Naive B cell (primary cell): ENCODE measurements around the gene TLR7. TPM values are rescaled to one million over a fixed set of nuclear protein-coding genes. Genes with fewer than 3 reads are reported as not detected.

Source experiments
- ATAC-seq, 2 donors: fragments of 150-1000 bp; cut with Tn5 transposase; 2 replicates each; pipeline ENCODE4 v1.10.0; 2021; ENCODE audit warnings: low read depth in 2 of 2, mild to moderate bottlenecking in 2 of 2, moderate library complexity in 2 of 2
- DNase-seq: peaks from one replicate; pipeline ENCODE4 v3.0.0; 2022
- H3K27ac Mint-ChIP-seq, 6 donors: one replicate each; pipeline ENCODE4 v1.8.0; 2020 to 2022; ENCODE audit warnings: mild to moderate bottlenecking in 6 of 6, mixed read lengths in 6 of 6, moderate library complexity in 5 of 6, inconsistent platforms in 2 of 6
- H3K27me3 Mint-ChIP-seq, 3 donors: one replicate each; pipeline ENCODE4 v1.8.0; 2021 to 2022; ENCODE audit warnings: mixed read lengths in 3 of 3, mild to moderate bottlenecking in 1 of 3
- H3K36me3 Mint-ChIP-seq, 2 donors: one replicate each; pipeline ENCODE4 v1.8.0; 2020 to 2022; ENCODE audit warnings: mixed read lengths in 2 of 2, inconsistent platforms in 1 of 2, mild to moderate bottlenecking in 1 of 2
- H3K4me1 Mint-ChIP-seq, 3 donors: one replicate each; pipeline ENCODE4 v1.8.0; 2020 to 2022; ENCODE audit warnings: mixed read lengths in 3 of 3, inconsistent platforms in 1 of 3, mild to moderate bottlenecking in 1 of 3, moderate library complexity in 1 of 3
- H3K4me3 Mint-ChIP-seq, 8 donors: one replicate each; pipeline ENCODE4 v1.8.0; 2020 to 2022; ENCODE audit warnings: mild to moderate bottlenecking in 8 of 8, mixed read lengths in 8 of 8, moderate library complexity in 8 of 8, inconsistent platforms in 2 of 8
- H3K9me3 Mint-ChIP-seq, 7 donors: one replicate each; pipeline ENCODE4 v1.8.0; 2020 to 2022; ENCODE audit warnings: mixed read lengths in 7 of 7, mild to moderate bottlenecking in 5 of 7, inconsistent platforms in 2 of 7, moderate library complexity in 1 of 7
- polyA plus RNA-seq, 6 donors: library from polyadenylated mRNA; unstranded; fragments of 300-500 nt; fragmentation: Illumina TruSeq; gene quantifications; one replicate each; pipeline ENCODE4 v1.2.3, GENCODE V29; 2021; ENCODE audit warnings: low read depth in 6 of 6

TLR7 gene
- polyA plus RNA-seq, 6 donors from 2014 or later: 7.4 to 50.2 (median 30.3) TPM

DNA sequence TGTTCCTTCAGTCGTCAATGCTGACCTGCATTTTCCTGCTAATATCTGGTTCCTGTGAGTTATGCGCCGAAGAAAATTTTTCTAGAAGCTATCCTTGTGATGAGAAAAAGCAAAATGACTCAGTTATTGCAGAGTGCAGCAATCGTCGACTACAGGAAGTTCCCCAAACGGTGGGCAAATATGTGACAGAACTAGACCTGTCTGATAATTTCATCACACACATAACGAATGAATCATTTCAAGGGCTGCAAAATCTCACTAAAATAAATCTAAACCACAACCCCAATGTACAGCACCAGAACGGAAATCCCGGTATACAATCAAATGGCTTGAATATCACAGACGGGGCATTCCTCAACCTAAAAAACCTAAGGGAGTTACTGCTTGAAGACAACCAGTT is 52.2 kb downstream of the TLR7 start:
- ATAC-seq: no peak
- DNase-seq: no peak
- Mint-ChIP-seq H3K27ac (no peak overlapping the region), H3K9me3 (peaks cover 0 to 15% (median 1%) of the 10 kb centered on the region in 7 donors), H3K27me3 (peaks cover 0 to 40% (median 5%) of the 10 kb centered on the region in 3 donors), H3K4me1 (peaks cover 0 to 4% (median 0%) of the 10 kb centered on the region in 3 donors), H3K36me3 (no peaks in the 10 kb centered on the region), H3K4me3 (no peak overlapping the region)

DNA sequence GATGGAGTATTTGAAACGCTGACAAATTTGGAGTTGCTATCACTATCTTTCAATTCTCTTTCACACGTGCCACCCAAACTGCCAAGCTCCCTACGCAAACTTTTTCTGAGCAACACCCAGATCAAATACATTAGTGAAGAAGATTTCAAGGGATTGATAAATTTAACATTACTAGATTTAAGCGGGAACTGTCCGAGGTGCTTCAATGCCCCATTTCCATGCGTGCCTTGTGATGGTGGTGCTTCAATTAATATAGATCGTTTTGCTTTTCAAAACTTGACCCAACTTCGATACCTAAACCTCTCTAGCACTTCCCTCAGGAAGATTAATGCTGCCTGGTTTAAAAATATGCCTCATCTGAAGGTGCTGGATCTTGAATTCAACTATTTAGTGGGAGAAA is 52.7 kb downstream of the TLR7 start:
- peaks cover 0 to 15% (median 1%) of the 10 kb centered on the region in 7 donors for H3K9me3 Mint-ChIP-seq
- peaks cover 0 to 4% (median 0%) of the 10 kb centered on the region in 3 donors for H3K4me1 Mint-ChIP-seq
- ATAC-seq (no peak), DNase-seq (no peak)
- H3K27me3 Mint-ChIP-seq: peaks cover 0 to 46% (median 1%) of the 10 kb centered on the region in 3 donors
- H3K27ac Mint-ChIP-seq: no peak overlapping the region
- no peaks in the 10 kb centered on the region for H3K36me3 Mint-ChIP-seq
- H3K4me3 Mint-ChIP-seq: no peak overlapping the region

GRCh38 chrX:12920990-12921389 is 54.1 kb downstream of the TLR7 start:
- H3K36me3 Mint-ChIP-seq: no peaks in the 10 kb centered on the region
- H3K4me3 Mint-ChIP-seq: no peak overlapping the region
- peak overlapping the region in 1 of 6 donors; percentile 44 for H3K27ac Mint-ChIP-seq
- peaks cover 0 to 43% (median 0%) of the 10 kb centered on the region in 3 donors for H3K27me3 Mint-ChIP-seq
- peaks cover 0 to 4% (median 0%) of the 10 kb centered on the region in 3 donors for H3K4me1 Mint-ChIP-seq
- ATAC-seq: no peak
- H3K9me3 Mint-ChIP-seq: peaks cover 0 to 17% (median 1%) of the 10 kb centered on the region in 7 donors
- no peak for DNase-seq

- DNase-seq (no peak), ATAC-seq (no peak)
- H3K9me3 Mint-ChIP-seq: peaks cover 0 to 19% (median 1%) of the 10 kb centered on the region in 7 donors
- no peaks in the 10 kb centered on the region for H3K36me3 Mint-ChIP-seq
- H3K4me1 Mint-ChIP-seq: peaks cover 0 to 4% (median 0%) of the 10 kb centered on the region in 3 donors
- no peak overlapping the region for H3K4me3 Mint-ChIP-seq
- peaks cover 0 to 32% (median 0%) of the 10 kb centered on the region in 3 donors for H3K27me3 Mint-ChIP-seq
- H3K27ac Mint-ChIP-seq: no peak overlapping the region
Measured at GRCh38 chrX:12921886-12922598, 55.2 kb downstream of the TLR7 start.

DNA sequence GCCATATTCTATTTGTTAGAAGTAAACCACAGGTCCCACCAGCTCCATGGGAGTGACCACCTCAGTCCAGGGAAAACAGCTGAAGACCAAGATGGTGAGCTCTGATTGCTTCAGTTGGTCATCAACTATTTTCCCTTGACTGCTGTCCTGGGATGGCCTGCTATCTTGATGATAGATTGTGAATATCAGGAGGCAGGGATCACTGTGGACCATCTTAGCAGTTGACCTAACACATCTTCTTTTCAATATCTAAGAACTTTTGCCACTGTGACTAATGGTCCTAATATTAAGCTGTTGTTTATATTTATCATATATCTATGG is 55.7 kb downstream of the TLR7 start:
- Mint-ChIP-seq H3K9me3 (peaks cover 0 to 19% (median 1%) of the 10 kb centered on the region in 7 donors), H3K4me3 (no peak overlapping the region), H3K4me1 (peaks cover 0 to 4% (median 0%) of the 10 kb centered on the region in 3 donors), H3K27me3 (peaks cover 0 to 30% (median 0%) of the 10 kb centered on the region in 3 donors), H3K36me3 (no peaks in the 10 kb centered on the region), H3K27ac (no peak overlapping the region)
- no peak for ATAC-seq
- no peak for DNase-seq

DNA sequence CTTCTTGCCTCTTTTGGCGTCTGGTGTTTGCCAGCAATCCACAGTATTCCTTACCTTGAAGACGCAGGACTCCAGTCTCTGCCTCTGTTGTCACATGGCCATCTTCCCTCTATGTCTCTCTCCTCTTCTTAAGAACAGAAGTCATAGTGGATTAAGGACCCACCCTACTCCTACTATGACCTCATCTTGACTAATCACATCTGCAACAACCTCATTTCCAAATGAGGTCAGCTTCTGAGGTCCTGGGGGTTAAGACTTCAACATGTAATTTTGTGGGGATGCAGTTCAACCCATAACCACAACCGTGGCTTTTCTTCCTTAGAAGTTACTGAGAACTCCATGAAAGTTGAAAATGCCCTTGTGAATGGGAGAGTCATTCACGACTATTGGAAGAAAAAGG is 62.8 kb downstream of the TLR7 start:
- no peak overlapping the region for H3K4me3 Mint-ChIP-seq

GRCh38 chrX:12930150-12930549 is 63.3 kb downstream of the TLR7 start:
- Mint-ChIP-seq H3K4me3 (peak overlapping the region in 1 of 8 donors; percentile 40), H3K27me3 (peaks cover 0 to 41% (median 0%) of the 10 kb centered on the region in 3 donors), H3K9me3 (peaks cover 0 to 10% (median 0%) of the 10 kb centered on the region in 7 donors), H3K27ac (no peak overlapping the region), H3K36me3 (no peaks in the 10 kb centered on the region), H3K4me1 (no peaks in the 10 kb centered on the region)
- ATAC-seq (no peak), DNase-seq (no peak)

More for the DNA sequence above, 62.8 kb downstream of the TLR7 start:
- Mint-ChIP-seq H3K27ac (no peak overlapping the region), H3K36me3 (no peaks in the 10 kb centered on the region), H3K9me3 (peaks cover 0 to 11% (median 0%) of the 10 kb centered on the region in 7 donors), H3K27me3 (peaks cover 0 to 41% (median 0%) of the 10 kb centered on the region in 3 donors), H3K4me1 (no peaks in the 10 kb centered on the region)
- DNase-seq: no peak
- no peak for ATAC-seq

- no peak for DNase-seq
- Mint-ChIP-seq H3K4me1 (no peaks in the 10 kb centered on the region), H3K4me3 (no peak overlapping the region), H3K36me3 (no peaks in the 10 kb centered on the region), H3K27ac (no peak overlapping the region), H3K27me3 (peaks cover 0 to 42% (median 0%) of the 10 kb centered on the region in 3 donors), H3K9me3 (peaks cover 0 to 6% (median 0%) of the 10 kb centered on the region in 7 donors)
- no peak for ATAC-seq
Measured at GRCh38 chrX:12932244-12932643, 65.4 kb downstream of the TLR7 start.

GRCh38 chrX:12934850-12935249 is 68.0 kb downstream of the TLR7 start:
- no peak overlapping the region for H3K27ac Mint-ChIP-seq
- no peak for DNase-seq

DNA sequence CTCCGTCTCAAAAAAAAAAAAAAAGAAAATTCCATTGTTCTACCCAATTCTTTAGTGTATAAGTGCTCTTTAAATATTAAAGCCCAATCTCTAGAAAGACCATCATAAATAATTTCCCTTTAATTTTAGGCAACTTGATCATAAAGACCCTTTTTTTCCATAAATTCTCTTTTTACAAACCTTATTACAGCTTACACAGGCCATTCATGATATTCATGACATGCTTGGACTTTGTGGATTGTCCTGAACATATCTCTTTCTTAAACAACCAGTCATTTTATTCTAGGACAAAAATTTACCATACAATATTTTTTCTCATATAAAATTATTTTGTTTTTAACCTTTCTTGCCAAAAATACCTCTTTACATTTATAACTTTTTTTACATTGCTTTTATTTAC is 70.1 kb downstream of the TLR7 start:
- peaks cover 0 to under 1% (median 0%) of the 10 kb centered on the region in 3 donors for H3K4me1 Mint-ChIP-seq
- no peak overlapping the region for H3K4me3 Mint-ChIP-seq
- H3K9me3 Mint-ChIP-seq: peaks cover 0 to 6% (median 0%) of the 10 kb centered on the region in 7 donors
- no peak for DNase-seq
- peaks cover 0 to 13% of the 10 kb centered on the region in 2 donors for H3K36me3 Mint-ChIP-seq
- H3K27me3 Mint-ChIP-seq: peaks cover 0 to 44% (median 0%) of the 10 kb centered on the region in 3 donors
- ATAC-seq: no peak
- H3K27ac Mint-ChIP-seq: no peak overlapping the region

More at GRCh38 chrX:12934850-12935249, 68.0 kb downstream of the TLR7 start:
- no peak overlapping the region for H3K4me3 Mint-ChIP-seq
- peaks cover 0 to 6% (median 0%) of the 10 kb centered on the region in 7 donors for H3K9me3 Mint-ChIP-seq
- H3K36me3 Mint-ChIP-seq: peaks cover 0 to under 1% of the 10 kb centered on the region in 2 donors
- peaks cover 0 to 41% (median 0%) of the 10 kb centered on the region in 3 donors for H3K27me3 Mint-ChIP-seq
- no peak for ATAC-seq
- no peaks in the 10 kb centered on the region for H3K4me1 Mint-ChIP-seq

Other genes starting within 250 kb of the TLR7 start
- gene PRPS2, start 75.7 kb upstream of the TLR7 start, polyA plus RNA-seq: 100 to 1,000 TPM in 1 of 6 donors, 10 to 100 TPM in 5; 59.7 to 133 (median 62.8) TPM
- gene TLR8, start 39.5 kb downstream of the TLR7 start, polyA plus RNA-seq: under 1 TPM in 5 of 6 donors, not detected in 1; 0.07 to 0.13 (median 0.12) TPM
- over 10,000 TPM; 18,491 to 24,142 (median 22,031) TPM for gene TMSB4X, start 108.0 kb downstream of the TLR7 start, polyA plus RNA-seq
- not detected for gene FAM9C, start 177.5 kb downstream of the TLR7 start, polyA plus RNA-seq